SK-N-SH treated with all-trans-retinoic acid at 6 μM for 48 hours (cell line): Measurements from ENCODE around the gene POU2F3.

ENCODE experiments used
- GLIS3 ChIP-seq: fragments of 250-450 bp; sonication (Bioruptor Pico); IDR thresholded peaks from 2 replicates; pipeline ENCODE4 v1.5.0; 2020; ENCODE audit warnings: mild to moderate bottlenecking, moderate library complexity
- ISL1 ChIP-seq: fragments of 250-450 bp; sonication (Bioruptor Pico); IDR thresholded peaks from 2 replicates; pipeline ENCODE4 v2.1.2; 2022; ENCODE audit warnings: mild to moderate bottlenecking, moderate library complexity
- RARB ChIP-seq: fragments of 250-450 bp; sonication (Bioruptor Pico); IDR thresholded peaks from 2 replicates; pipeline ENCODE4 v1.8.0; 2021; ENCODE audit warnings: mild to moderate bottlenecking, moderate library complexity
- SNAI2 ChIP-seq: fragments of 250-450 bp; sonication (Bioruptor Pico); IDR thresholded peaks from 2 replicates; pipeline ENCODE4 v1.5.0; 2020; ENCODE audit warnings: mild to moderate bottlenecking, moderate library complexity
- ZC3H10 ChIP-seq: fragments of 250-450 bp; sonication (Bioruptor Pico); IDR thresholded peaks from 2 replicates; pipeline ENCODE4 v1.5.1; 2021; ENCODE audit warnings: mild to moderate bottlenecking, moderate library complexity
- TF ChIP-seq, protein P1 (sequence below): fragments of 250-450 bp; sonication (Bioruptor Pico); IDR thresholded peaks from 2 replicates; pipeline ENCODE4 v1.5.1; 2021; ENCODE audit warnings: mild to moderate bottlenecking, moderate library complexity
- TF ChIP-seq, protein P2 (sequence below): fragments of 250-450 bp; sonication (Bioruptor Pico); IDR thresholded peaks from 2 replicates; pipeline ENCODE4 v1.8.0; 2021; ENCODE audit warnings: low read depth, mild to moderate bottlenecking, moderate library complexity, borderline replicate concordance

DNA sequence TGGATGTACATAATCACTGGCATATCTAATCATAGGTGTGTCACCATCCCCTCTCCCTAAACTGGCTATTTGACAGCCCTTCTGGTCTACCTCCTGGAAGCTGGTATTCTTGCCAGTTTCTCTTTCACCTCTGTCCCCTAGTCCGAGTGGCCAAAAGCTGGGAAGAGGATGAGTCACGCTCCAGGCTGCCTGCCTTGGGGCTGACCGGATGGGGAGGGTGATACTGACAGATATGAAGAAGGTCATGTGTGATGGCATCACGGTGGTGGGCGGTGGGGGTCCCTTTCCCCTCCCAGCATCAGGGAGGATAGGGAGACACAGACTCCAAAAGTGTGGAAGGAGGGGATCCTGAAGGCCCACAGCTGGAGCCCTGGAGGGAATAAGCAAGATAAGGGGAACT lies 24.3 kb upstream of the POU2F3 start:
- no peak for TF ChIP-seq ZC3H10 (CRISPR knock-in tag)
- TF ChIP-seq, protein P1, sequence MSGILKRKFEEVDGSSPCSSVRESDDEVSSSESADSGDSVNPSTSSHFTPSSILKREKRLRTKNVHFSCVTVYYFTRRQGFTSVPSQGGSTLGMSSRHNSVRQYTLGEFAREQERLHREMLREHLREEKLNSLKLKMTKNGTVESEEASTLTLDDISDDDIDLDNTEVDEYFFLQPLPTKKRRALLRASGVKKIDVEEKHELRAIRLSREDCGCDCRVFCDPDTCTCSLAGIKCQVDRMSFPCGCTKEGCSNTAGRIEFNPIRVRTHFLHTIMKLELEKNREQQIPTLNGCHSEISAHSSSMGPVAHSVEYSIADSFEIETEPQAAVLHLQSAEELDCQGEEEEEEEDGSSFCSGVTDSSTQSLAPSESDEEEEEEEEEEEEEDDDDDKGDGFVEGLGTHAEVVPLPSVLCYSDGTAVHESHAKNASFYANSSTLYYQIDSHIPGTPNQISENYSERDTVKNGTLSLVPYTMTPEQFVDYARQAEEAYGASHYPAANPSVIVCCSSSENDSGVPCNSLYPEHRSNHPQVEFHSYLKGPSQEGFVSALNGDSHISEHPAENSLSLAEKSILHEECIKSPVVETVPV = no peak
- TF ChIP-seq ISL1 (CRISPR knock-in tag) = no peak
- no peak for TF ChIP-seq SNAI2 (CRISPR knock-in tag)
- TF ChIP-seq, protein P2, sequence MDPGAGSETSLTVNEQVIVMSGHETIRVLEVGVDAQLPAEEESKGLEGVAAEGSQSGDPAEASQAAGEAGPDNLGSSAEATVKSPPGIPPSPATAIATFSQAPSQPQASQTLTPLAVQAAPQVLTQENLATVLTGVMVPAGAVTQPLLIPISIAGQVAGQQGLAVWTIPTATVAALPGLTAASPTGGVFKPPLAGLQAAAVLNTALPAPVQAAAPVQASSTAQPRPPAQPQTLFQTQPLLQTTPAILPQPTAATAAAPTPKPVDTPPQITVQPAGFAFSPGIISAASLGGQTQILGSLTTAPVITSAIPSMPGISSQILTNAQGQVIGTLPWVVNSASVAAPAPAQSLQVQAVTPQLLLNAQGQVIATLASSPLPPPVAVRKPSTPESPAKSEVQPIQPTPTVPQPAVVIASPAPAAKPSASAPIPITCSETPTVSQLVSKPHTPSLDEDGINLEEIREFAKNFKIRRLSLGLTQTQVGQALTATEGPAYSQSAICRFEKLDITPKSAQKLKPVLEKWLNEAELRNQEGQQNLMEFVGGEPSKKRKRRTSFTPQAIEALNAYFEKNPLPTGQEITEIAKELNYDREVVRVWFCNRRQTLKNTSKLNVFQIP (CRISPR knock-in tag) = no peak
- TF ChIP-seq RARB (CRISPR knock-in tag) = no peak
- no peak for TF ChIP-seq GLIS3 (CRISPR knock-in tag)
